K562 (cell line): ENCODE measurements around the gene IL17RA. TPM values are rescaled to one million over a fixed set of nuclear protein-coding genes. Genes with fewer than 3 reads are reported as not detected.

Experiments used
- ATAC-seq: fragments of 200-7000 bp; cut with Tn5 transposase; 3 replicates; pipeline ENCODE4 v1.9.1; 2020; ENCODE audit warnings: moderate library complexity
- BruUV-seq: library from RNA; stranded (reverse); fragments of 400-500 nt; replicated peaks from 2 replicates; lab custom pipeline; 2021; lab: Mats Ljungman, UMichigan
- CTCF ChIA-PET: fragments of 300-600 bp; formaldehyde crosslinking; extraction: SDS; loops from one replicate; lab custom pipeline; 2021; ENCODE audit warnings: low intra/inter-chr PET ratio; lab: Yijun Ruan, JAX
- POLR2A ChIA-PET: fragments of 300-600, 350-650 bp; sonication (Branson Sonifier 250); formaldehyde crosslinking; extraction: SDS; loops from one replicate; lab custom pipeline; 2021; ENCODE audit warnings: antibody characterized with exemption, inconsistent platforms; lab: Yijun Ruan, JAX
- DNase-seq, 4 experiments: peaks; one replicate each; pipeline versions ENCODE4 v3.0.0 to v3.0.0-alpha.2; 2011 to 2018; ENCODE audit warnings: low spot score in 3 of 4, mixed read lengths in 3 of 4; ENCODE audit errors: extremely low read depth in 1 of 4
- FAIRE-seq: peaks from 2 replicates; lab custom pipeline; 2011; peaks lifted over from hg19 to GRCh38; lab: Jason Lieb, UNC
- H2AFZ ChIP-seq: 2 replicates; pipeline ENCODE4 v1.6.0; 2011; ENCODE audit warnings: low read depth, low read length, control low read depth, inconsistent platforms
- H3K27ac ChIP-seq: fragments of 200-600 bp; 3 replicates; pipeline ENCODE4 v1.8.0; 2011; ENCODE audit warnings: low read depth, mild to moderate bottlenecking, control low read depth, inconsistent platforms, low read length, moderate library complexity, mixed read lengths; ENCODE audit errors: extremely low read depth
- H3K27me3 ChIP-seq, 2 experiments: fragments of 300-600 bp in 1 of 2; 2 replicates in 1 of 2; 3 replicates in 1 of 2; pipeline versions ENCODE4 v1.6.0 to v1.8.0; 2011; ENCODE audit warnings: inconsistent platforms in 2 of 2, low read length in 2 of 2, mild to moderate bottlenecking in 1 of 2, mixed read lengths in 1 of 2, moderate library complexity in 1 of 2; ENCODE audit not compliant: control insufficient read depth in 2 of 2, insufficient read depth in 2 of 2
- H3K36me3 ChIP-seq: fragments of 300-600 bp; 3 replicates; pipeline ENCODE4 v1.8.0; 2011; ENCODE audit warnings: mild to moderate bottlenecking, low read length, inconsistent platforms; ENCODE audit not compliant: control insufficient read depth, insufficient read depth
- H3K4me1 ChIP-seq, 2 experiments: fragments of 200-600 bp in 1 of 2; replicated peaks in 1 of 2; 2 replicates in 1 of 2; 3 replicates in 1 of 2; pipeline versions ENCODE4 v1.5.1 to v1.8.0; 2011; ENCODE audit warnings: inconsistent platforms in 2 of 2, low read length in 2 of 2, mild to moderate bottlenecking in 1 of 2, mixed read lengths in 1 of 2, moderate library complexity in 1 of 2; ENCODE audit not compliant: control insufficient read depth in 2 of 2, insufficient read depth in 2 of 2
- H3K4me2 ChIP-seq: 2 replicates; pipeline ENCODE4 v1.6.1; 2011; ENCODE audit warnings: low read length, control low read depth, inconsistent platforms, mixed read lengths; ENCODE audit not compliant: insufficient read depth
- H3K4me3 ChIP-seq: fragments of 200-600 bp; sonication (generic), shearing (Covaris generic); 2 replicates; pipeline ENCODE4 v1.5.1; 2016; ENCODE audit warnings: control low read depth, inconsistent platforms
- H3K79me2 ChIP-seq: fragments of 200-600 bp; 3 replicates; pipeline ENCODE4 v1.8.0; 2011; ENCODE audit warnings: low read length, inconsistent platforms; ENCODE audit not compliant: control insufficient read depth, insufficient read depth
- H3K9ac ChIP-seq, 2 experiments: 2 replicates each; pipeline versions ENCODE4 v1.6.0 to v1.6.1; 2011; ENCODE audit warnings: low read depth in 2 of 2, low read length in 2 of 2, control low read depth in 1 of 2, inconsistent platforms in 1 of 2, mild to moderate bottlenecking in 1 of 2, mixed read lengths in 1 of 2; ENCODE audit not compliant: insufficient read depth in 1 of 2
- H3K9me1 ChIP-seq: one replicate; pipeline ENCODE4 v1.6.0; 2011; ENCODE audit warnings: inconsistent platforms, mild to moderate bottlenecking, low read length, moderate library complexity; ENCODE audit not compliant: control insufficient read depth, insufficient read depth
- H3K9me3 ChIP-seq: replicated peaks from 2 replicates; pipeline ENCODE4 v1.5.1; 2011; ENCODE audit warnings: low read depth, low read length, inconsistent platforms; ENCODE audit not compliant: control insufficient read depth, insufficient read depth
- H4K20me1 ChIP-seq: replicated peaks from 2 replicates; pipeline ENCODE4 v1.6.1; 2011; ENCODE audit warnings: low read length, inconsistent platforms, mixed read lengths; ENCODE audit not compliant: control insufficient read depth, insufficient read depth
- ARHGAP35 ChIP-seq: fragments of 450-650 bp; IDR thresholded peaks from 2 replicates; pipeline ENCODE4 v1.6.1; 2018; ENCODE audit not compliant: partially characterized antibody
- CREM ChIP-seq: IDR thresholded peaks from 2 replicates; pipeline ENCODE4 v1.6.1; 2014; ENCODE audit warnings: antibody characterized with exemption, low read depth
- FIP1L1 ChIP-seq: fragments of 200-400 bp; formaldehyde crosslinking; IDR thresholded peaks from 2 replicates; pipeline ENCODE4 v1.6.1; 2018; ENCODE audit warnings: mild to moderate bottlenecking, low read depth, low read length; ENCODE audit not compliant: poor library complexity, severe bottlenecking
- HCFC1 ChIP-seq: IDR thresholded peaks from 2 replicates; pipeline ENCODE4 v1.6.1; 2012; ENCODE audit warnings: low read depth, low read length, improper control_type of control experiment
- MAFK ChIP-seq: IDR thresholded peaks from 2 replicates; pipeline ENCODE4 v1.6.1; 2011; ENCODE audit warnings: low read length, improper control_type of control experiment
- PHF20 ChIP-seq: fragments of 450-650 bp; IDR thresholded peaks from 2 replicates; pipeline ENCODE4 v1.6.1; 2018; ENCODE audit not compliant: partially characterized antibody
- POLR3G ChIP-seq: IDR thresholded peaks from 2 replicates; pipeline ENCODE4 v1.6.1; 2011; ENCODE audit not compliant: insufficient read length, insufficient replicate concordance; ENCODE audit errors: extremely low read depth
- SMAD1 ChIP-seq: fragments of 150-350 bp; IDR thresholded peaks from 2 replicates; pipeline ENCODE4 v1.6.1; 2014; ENCODE audit warnings: low read length, low read depth; ENCODE audit not compliant: partially characterized antibody
- TEAD1 ChIP-seq, 2 experiments: fragments of 450-650 bp in 1 of 2; sonication (generic) in 1 of 2; formaldehyde crosslinking; IDR thresholded peaks; 2 replicates each; pipeline versions ENCODE4 v1.4.0 to v1.8.0; 2020 to 2022; ENCODE audit warnings: mild to moderate bottlenecking in 2 of 2, missing genetic modification reagents in 1 of 2
- TGIF2 ChIP-seq: sonication (generic); formaldehyde crosslinking; IDR thresholded peaks from 2 replicates; pipeline ENCODE4 v1.8.1; 2022; ENCODE audit warnings: mild to moderate bottlenecking, missing genetic modification reagents, moderate library complexity
- ZNF41 ChIP-seq: fragments of 250-450 bp; sonication (Bioruptor Pico); conservative IDR thresholded peaks from 2 replicates; pipeline ENCODE4 v1.4.0; 2020; ENCODE audit warnings: mild to moderate bottlenecking
- WGBS: fragments of 100-300 bp; shearing (Covaris generic); methylation state at CpG from one replicate; pipeline ENCODE4 v1.1.6; 2016; ENCODE audit warnings: low coverage, mixed read lengths; ENCODE audit not compliant: insufficient coverage; ENCODE audit errors: missing lambda C conversion rate; 5-methylcytosine and 5-hydroxymethylcytosine counted together
- in situ Hi-C: fragments of 300-500 bp; cut with MboI; formaldehyde crosslinking; loops from 4 replicates; pipeline ENCODE4 v1.15.0; 2018; ENCODE audit warnings: inconsistent platforms, mixed read lengths
- intact Hi-C: fragments of 100-400 bp; cut with micrococcal nuclease; formaldehyde crosslinking; loops from 2 replicates; pipeline ENCODE4 v1.14.2; 2022
- polyA plus RNA-seq, 8 experiments: library from polyadenylated mRNA; depleted of rRNA in 4 of 8; stranded (reverse) in 5 of 8; unstranded in 3 of 8; fragments of >200 nt; fragmentation: Nextera tagmentation in 2 of 8; fragmentation: Illumina TruSeq in 1 of 8; extraction: Ambion mirVana in 2 of 8; extraction: Trizol in 1 of 8; gene quantifications; 2 replicates each; pipeline versions ENCODE4 v1.2.1 to v1.2.3, GENCODE V29; 2011 to 2014; ENCODE audit warnings: inconsistent platforms in 1 of 8, missing spikeins in 1 of 8
- total RNA-seq, 7 experiments: library from RNA; depleted of rRNA in 6 of 7; stranded (reverse); fragments of >200 nt in 6 of 7; fragmentation: Illumina TruSeq in 2 of 7; extraction: Trizol in 2 of 7; gene quantifications; 2 replicates each; pipeline versions ENCODE4 v1.2.1 to v1.2.3, GENCODE V29; 2011 to 2021; ENCODE audit warnings: low replicate concordance in 1 of 7
- TF ChIP-seq, protein P1 (sequence below), 2 experiments: fragments of 450-650 bp in 1 of 2; sonication (generic) in 1 of 2; formaldehyde crosslinking in 1 of 2; IDR thresholded peaks in 1 of 2; conservative IDR thresholded peaks in 1 of 2; 2 replicates each; pipeline versions ENCODE4 v1.6.1 to v1.8.1; 2016 to 2023; ENCODE audit warnings: mild to moderate bottlenecking in 2 of 2, moderate library complexity in 2 of 2, inconsistent platforms in 1 of 2, missing genetic modification reagents in 1 of 2
- TF ChIP-seq, protein P2 (sequence below): sonication (generic); formaldehyde crosslinking; IDR thresholded peaks from 2 replicates; pipeline ENCODE4 v1.8.1; 2022; ENCODE audit warnings: missing genetic modification reagents
- TF ChIP-seq, protein P3 (sequence below), 3 experiments: fragments of 200-800 bp in 1 of 3; sonication (Bioruptor generic) in 1 of 3; sonication (generic) in 1 of 3; formaldehyde crosslinking in 1 of 3; IDR thresholded peaks; 2 replicates each; pipeline versions ENCODE4 v1.6.1 to v1.8.0; 2016 to 2022; ENCODE audit warnings: mild to moderate bottlenecking in 2 of 3, missing compliant biosample characterization in 2 of 3, missing genetic modification characterization in 2 of 3, missing genetic modification reagents in 1 of 3

The IL17RA gene
- total and polyA plus RNA-seq, 9 of the 15 experiments (the other 6 are each of a cell fraction or from before 2014, with no cell fraction given): 0.17 to 11.8 (median 3.7) TPM

DNA sequence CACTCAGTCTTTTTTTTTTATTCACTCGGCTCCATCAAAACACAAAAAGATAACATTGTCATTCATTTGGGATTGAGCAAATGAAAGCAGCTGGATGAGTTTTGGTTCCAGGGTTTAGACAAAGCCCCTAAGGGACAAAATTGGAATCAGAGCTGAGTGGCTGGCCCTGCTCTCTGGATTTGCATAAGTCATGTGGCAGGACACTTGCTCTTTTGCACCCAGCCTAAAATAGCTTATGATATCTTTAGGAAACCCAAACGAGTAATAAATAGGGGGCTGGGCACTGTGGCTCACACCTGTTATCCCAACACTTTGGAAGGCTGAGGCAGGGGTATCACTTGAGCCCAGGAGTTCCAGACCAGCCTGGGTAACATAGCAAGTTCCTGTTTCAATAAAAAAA lies 47.3 kb downstream of the IL17RA start (continued):
- TF ChIP-seq, protein P1, sequence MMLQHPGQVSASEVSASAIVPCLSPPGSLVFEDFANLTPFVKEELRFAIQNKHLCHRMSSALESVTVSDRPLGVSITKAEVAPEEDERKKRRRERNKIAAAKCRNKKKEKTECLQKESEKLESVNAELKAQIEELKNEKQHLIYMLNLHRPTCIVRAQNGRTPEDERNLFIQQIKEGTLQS (IDR thresholded peaks at IDR 0.05): no peak
- TF ChIP-seq, protein P1 (CRISPR knock-in tag; conservative IDR thresholded peaks at IDR 0.05): no peak
- TF ChIP-seq, protein P2, sequence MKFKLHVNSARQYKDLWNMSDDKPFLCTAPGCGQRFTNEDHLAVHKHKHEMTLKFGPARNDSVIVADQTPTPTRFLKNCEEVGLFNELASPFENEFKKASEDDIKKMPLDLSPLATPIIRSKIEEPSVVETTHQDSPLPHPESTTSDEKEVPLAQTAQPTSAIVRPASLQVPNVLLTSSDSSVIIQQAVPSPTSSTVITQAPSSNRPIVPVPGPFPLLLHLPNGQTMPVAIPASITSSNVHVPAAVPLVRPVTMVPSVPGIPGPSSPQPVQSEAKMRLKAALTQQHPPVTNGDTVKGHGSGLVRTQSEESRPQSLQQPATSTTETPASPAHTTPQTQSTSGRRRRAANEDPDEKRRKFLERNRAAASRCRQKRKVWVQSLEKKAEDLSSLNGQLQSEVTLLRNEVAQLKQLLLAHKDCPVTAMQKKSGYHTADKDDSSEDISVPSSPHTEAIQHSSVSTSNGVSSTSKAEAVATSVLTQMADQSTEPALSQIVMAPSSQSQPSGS: no peak
- TF ChIP-seq ARHGAP35 (no peak), TEAD1 (CRISPR knock-in tag; IDR thresholded peaks at IDR 0.05) (no peak), MAFK (no peak), HCFC1 (no peak)

DNA sequence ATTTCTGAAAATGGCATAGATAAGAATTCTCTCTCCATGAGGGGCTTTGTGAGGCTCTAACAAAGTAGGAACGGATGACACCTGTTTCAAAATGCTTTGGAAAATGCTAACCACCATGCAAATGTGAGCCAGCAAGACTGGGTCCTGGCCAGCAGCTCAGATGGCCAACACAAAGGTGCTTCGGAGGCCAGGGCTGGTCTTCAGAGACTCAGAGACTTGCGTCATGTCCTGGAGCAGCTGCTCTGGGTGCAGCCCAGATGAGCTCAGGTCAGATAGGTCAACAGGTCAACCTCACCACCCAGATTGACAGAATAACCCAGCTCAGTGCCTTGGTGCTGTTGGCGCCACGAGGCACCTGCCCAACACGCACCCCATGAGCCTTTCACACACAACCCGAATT lies 48.3 kb downstream of the IL17RA start:
- Histone ChIP-seq H4K20me1 (0 out of 2 replicates have a peak, but pooled peaks cover 7% of the 10 kb centered on the region), H3K4me1 (no peaks in the 10 kb centered on the region), H3K4me2 (no peak overlapping the region), H3K9me1 (no peaks in the 10 kb centered on the region), H3K79me2 (no peaks in the 10 kb centered on the region), H3K27me3 (peaks cover 18 to 22% of the 10 kb centered on the region in 2 experiments; a peak in 4 of 5 replicates), H3K36me3 (peaks cover 6% of the 10 kb centered on the region; the same call in 1 of the 3 replicates), H3K9ac (no peak overlapping the region; a peak in 1 of 4 replicates), H3K9me3 (no peaks in the 10 kb centered on the region), H2AFZ (no peak overlapping the region), H3K4me3 (no peak overlapping the region), H3K27ac (no peak overlapping the region)
- DNase-seq (no peak), FAIRE-seq (no peak), ATAC-seq (no peak)
- POLR2A ChIA-PET: interaction anchor here (0.7 to 1.1 kb wide), 2 partner anchors 9 to 21 kb away, joined by 4 to 5 read pairs; no protein-coding TSS in a partner anchor
- no TSS peak for BruUV-seq
- WGBS: 11% methylated on average over 6 of the region's 7 CpGs
- CTCF ChIA-PET: no interaction called here
- in situ Hi-C loops (no loop called here), intact Hi-C loops (no loop called here)
- no peak for TF ChIP-seq PHF20
- no peak for TF ChIP-seq CREM
- TF ChIP-seq POLR3G: no peak
- no peak for TF ChIP-seq ZNF41 (CRISPR knock-in tag)
- TF ChIP-seq TGIF2 (CRISPR knock-in tag): no peak
- TF ChIP-seq FIP1L1: no peak
- TF ChIP-seq SMAD1: no peak
- TF ChIP-seq, protein P3, sequence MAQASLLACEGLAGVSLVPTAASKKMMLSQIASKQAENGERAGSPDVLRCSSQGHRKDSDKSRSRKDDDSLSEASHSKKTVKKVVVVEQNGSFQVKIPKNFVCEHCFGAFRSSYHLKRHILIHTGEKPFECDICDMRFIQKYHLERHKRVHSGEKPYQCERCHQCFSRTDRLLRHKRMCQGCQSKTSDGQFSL (CRISPR knock-in tag; IDR thresholded peaks at IDR 0.05): no peak
- TF ChIP-seq, protein P3 (tag; IDR thresholded peaks at IDR 0.05): no peak
